K562 (cell line): ENCODE measurements around the gene ACP5. TPM values are rescaled to one million over a fixed set of nuclear protein-coding genes. Genes with fewer than 3 reads are reported as not detected.

ENCODE experiments used
- CCNT2 ChIP-seq: IDR thresholded peaks from 2 replicates; pipeline ENCODE4 v1.6.1; 2011; ENCODE audit warnings: borderline replicate concordance, low read depth, mild to moderate bottlenecking, moderate library complexity, mixed read lengths, low read length; ENCODE audit not compliant: insufficient read length; ENCODE audit errors: extremely low read depth
- FOXP1 ChIP-seq: sonication (generic); formaldehyde crosslinking; IDR thresholded peaks from 2 replicates; pipeline ENCODE4 v1.8.0; 2022; ENCODE audit warnings: mild to moderate bottlenecking, missing genetic modification reagents
- GTF2E2 ChIP-seq: fragments of 200-800 bp; sonication (Bioruptor generic); IDR thresholded peaks from 2 replicates; pipeline ENCODE4 v1.6.1; 2016; ENCODE audit warnings: missing genetic modification characterization, missing compliant biosample characterization
- HCFC1 ChIP-seq: IDR thresholded peaks from 2 replicates; pipeline ENCODE4 v1.6.1; 2012; ENCODE audit warnings: low read depth, low read length, improper control_type of control experiment
- HMBOX1 ChIP-seq: sonication (generic); IDR thresholded peaks from 2 replicates; pipeline ENCODE4 v1.6.1; 2016
- HNRNPK ChIP-seq: fragments of 200-400 bp; formaldehyde crosslinking; IDR thresholded peaks from one replicate; pipeline ENCODE4 v1.6.1; 2018; ENCODE audit warnings: mild to moderate bottlenecking, low read depth, low read length; ENCODE audit not compliant: poor library complexity, severe bottlenecking
- ILF3 ChIP-seq: fragments of 450-650 bp; IDR thresholded peaks from 2 replicates; pipeline ENCODE4 v1.6.1; 2018; ENCODE audit warnings: antibody characterized with exemption, mild to moderate bottlenecking, moderate library complexity, borderline replicate concordance
- KDM2B ChIP-seq: fragments of 250-450 bp; sonication (Bioruptor Pico); IDR thresholded peaks from 2 replicates; pipeline ENCODE4 v1.8.0; 2021; ENCODE audit warnings: mild to moderate bottlenecking, moderate library complexity
- NCOA6 ChIP-seq: fragments of 450-650 bp; IDR thresholded peaks from 2 replicates; pipeline ENCODE4 v1.6.1; 2017; ENCODE audit warnings: mild to moderate bottlenecking
- NELFE ChIP-seq: IDR thresholded peaks from 2 replicates; pipeline ENCODE4 v1.6.1; 2011; ENCODE audit warnings: mild to moderate bottlenecking; ENCODE audit not compliant: insufficient read depth, insufficient read length
- SMAD1 ChIP-seq: fragments of 150-350 bp; IDR thresholded peaks from 2 replicates; pipeline ENCODE4 v1.6.1; 2014; ENCODE audit warnings: low read length, low read depth; ENCODE audit not compliant: partially characterized antibody
- SMARCA4 ChIP-seq: fragments of 450-650 bp; IDR thresholded peaks from 2 replicates; pipeline ENCODE4 v1.6.1; 2016
- SMARCC2 ChIP-seq: fragments of 450-650 bp; IDR thresholded peaks from 2 replicates; pipeline ENCODE4 v1.6.1; 2017; ENCODE audit warnings: antibody characterized with exemption, moderate library complexity, mild to moderate bottlenecking, low read depth
- STAT5A ChIP-seq: IDR thresholded peaks from 2 replicates; pipeline ENCODE4 v1.6.1; 2012; ENCODE audit warnings: low read length, inconsistent platforms, borderline replicate concordance
- TBL1XR1 ChIP-seq, 2 experiments: IDR thresholded peaks; 2 replicates each; pipeline ENCODE4 v1.6.1; 2012; ENCODE audit warnings: improper control_type of control experiment in 2 of 2, low read length in 2 of 2, mild to moderate bottlenecking in 1 of 2
- TEAD4 ChIP-seq, 2 experiments: sonication (generic) in 1 of 2; formaldehyde crosslinking in 1 of 2; IDR thresholded peaks; 2 replicates each; pipeline versions ENCODE4 v1.6.1 to v1.8.0; 2012 to 2022; ENCODE audit warnings: borderline replicate concordance in 1 of 2, inconsistent platforms in 1 of 2, low read length in 1 of 2, mild to moderate bottlenecking in 1 of 2, missing genetic modification reagents in 1 of 2
- ZHX1 ChIP-seq: fragments of 150-350 bp; conservative IDR thresholded peaks from 2 replicates; pipeline ENCODE4 v1.6.1; 2014; ENCODE audit warnings: low read length
- ZNF140 ChIP-seq: fragments of 250-450 bp; sonication (Bioruptor Pico); IDR thresholded peaks from 2 replicates; pipeline ENCODE4 v1.8.0; 2021; ENCODE audit warnings: moderate library complexity, mild to moderate bottlenecking, inconsistent platforms
- ZNF165 ChIP-seq: fragments of 250-450 bp; sonication (Bioruptor Pico); IDR thresholded peaks from 2 replicates; pipeline ENCODE4 v1.4.0; 2020; ENCODE audit warnings: borderline replicate concordance
- ZNF589 ChIP-seq: fragments of 200-800 bp; sonication (Bioruptor generic); IDR thresholded peaks from 2 replicates; pipeline ENCODE4 v1.6.1; 2016; ENCODE audit warnings: low read depth, missing genetic modification characterization, missing compliant biosample characterization
- ZNF695 ChIP-seq: fragments of 450-650 bp; formaldehyde crosslinking; IDR thresholded peaks from 2 replicates; pipeline ENCODE4 v1.4.0; 2020; ENCODE audit warnings: mild to moderate bottlenecking, moderate library complexity
- ZNF780A ChIP-seq: fragments of 250-450 bp; sonication (Bioruptor Pico); IDR thresholded peaks from 2 replicates; pipeline ENCODE4 v1.5.0; 2021; ENCODE audit warnings: mild to moderate bottlenecking
- ZSCAN29 ChIP-seq: fragments of 450-650 bp; IDR thresholded peaks from 2 replicates; pipeline ENCODE4 v1.6.1; 2017
- polyA plus RNA-seq, 8 experiments: library from polyadenylated mRNA; depleted of rRNA in 4 of 8; stranded (reverse) in 5 of 8; unstranded in 3 of 8; fragments of >200 nt; fragmentation: Nextera tagmentation in 2 of 8; fragmentation: Illumina TruSeq in 1 of 8; extraction: Ambion mirVana in 2 of 8; extraction: Trizol in 1 of 8; gene quantifications; 2 replicates each; pipeline versions ENCODE4 v1.2.1 to v1.2.3, GENCODE V29; 2011 to 2014; ENCODE audit warnings: inconsistent platforms in 1 of 8, missing spikeins in 1 of 8
- total RNA-seq, 7 experiments: library from RNA; depleted of rRNA in 6 of 7; stranded (reverse); fragments of >200 nt in 6 of 7; fragmentation: Illumina TruSeq in 2 of 7; extraction: Trizol in 2 of 7; gene quantifications; 2 replicates each; pipeline versions ENCODE4 v1.2.1 to v1.2.3, GENCODE V29; 2011 to 2021; ENCODE audit warnings: low replicate concordance in 1 of 7
- TF ChIP-seq, protein P1 (sequence below): fragments of 450-650 bp; IDR thresholded peaks from 2 replicates; pipeline ENCODE4 v1.7.0; 2016; ENCODE audit warnings: borderline replicate concordance

The ACP5 gene
- total and polyA plus RNA-seq, 9 of the 15 experiments (the other 6 are each of a cell fraction or from before 2014, with no cell fraction given), result 0.06 to 1.1 (median 0.31) TPM; not detected in 1

- TF ChIP-seq TBL1XR1 (IDR thresholded peaks at IDR 0.05; ENCODE audit: low read length in 2 of 2), result peak in 1 of 2 experiments; percentile 84; a peak in 2 of 4 replicates
- TF ChIP-seq ZNF589 (CRISPR knock-in tag), result no peak
- TF ChIP-seq CCNT2, result peak; percentile 97
- TF ChIP-seq ZSCAN29, result no peak
- no peak for TF ChIP-seq ZNF165 (CRISPR knock-in tag)
- no peak; the same call in 1 of the 2 replicates for TF ChIP-seq ZHX1
- no peak for TF ChIP-seq NCOA6
- TF ChIP-seq ZNF780A (CRISPR knock-in tag), result no peak
- no peak for TF ChIP-seq GTF2E2 (tag)
- TF ChIP-seq, protein P1, sequence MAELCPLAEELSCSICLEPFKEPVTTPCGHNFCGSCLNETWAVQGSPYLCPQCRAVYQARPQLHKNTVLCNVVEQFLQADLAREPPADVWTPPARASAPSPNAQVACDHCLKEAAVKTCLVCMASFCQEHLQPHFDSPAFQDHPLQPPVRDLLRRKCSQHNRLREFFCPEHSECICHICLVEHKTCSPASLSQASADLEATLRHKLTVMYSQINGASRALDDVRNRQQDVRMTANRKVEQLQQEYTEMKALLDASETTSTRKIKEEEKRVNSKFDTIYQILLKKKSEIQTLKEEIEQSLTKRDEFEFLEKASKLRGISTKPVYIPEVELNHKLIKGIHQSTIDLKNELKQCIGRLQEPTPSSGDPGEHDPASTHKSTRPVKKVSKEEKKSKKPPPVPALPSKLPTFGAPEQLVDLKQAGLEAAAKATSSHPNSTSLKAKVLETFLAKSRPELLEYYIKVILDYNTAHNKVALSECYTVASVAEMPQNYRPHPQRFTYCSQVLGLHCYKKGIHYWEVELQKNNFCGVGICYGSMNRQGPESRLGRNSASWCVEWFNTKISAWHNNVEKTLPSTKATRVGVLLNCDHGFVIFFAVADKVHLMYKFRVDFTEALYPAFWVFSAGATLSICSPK, result 0 out of 2 replicates have a peak, but pooled peaks have one; percentile 75
- no peak for TF ChIP-seq ZNF695 (CRISPR knock-in tag)
- TF ChIP-seq TEAD4 (IDR thresholded peaks at IDR 0.05; ENCODE audit: low read length), result 0 out of 2 replicates have a peak, but pooled peaks have one; percentile 7
- TF ChIP-seq TEAD4 (CRISPR knock-in tag; IDR thresholded peaks at IDR 0.05; ENCODE audit: borderline replicate concordance), result no peak
- no peak for TF ChIP-seq KDM2B (CRISPR knock-in tag)
- no peak; the same call in 1 of the 2 replicates for TF ChIP-seq FOXP1 (CRISPR knock-in tag)
- TF ChIP-seq HCFC1, result peak; percentile 58
- peak; percentile 38; the same call in 1 of the 2 replicates for TF ChIP-seq SMARCA4
- TF ChIP-seq ILF3, result no peak; the same call in 1 of the 2 replicates
- TF ChIP-seq HMBOX1, result no peak
- TF ChIP-seq SMARCC2, result no peak; the same call in 1 of the 2 replicates
- no peak for TF ChIP-seq STAT5A
- no peak for TF ChIP-seq NELFE
- no peak for TF ChIP-seq HNRNPK
- TF ChIP-seq ZNF140 (CRISPR knock-in tag), result no peak
- no peak for TF ChIP-seq SMAD1
Observed at GRCh38 chr19:11535792-11536595, 41.5 kb downstream of the ACP5 start (continued).
